GM23338 (cell line): ENCODE data around the gene DUSP6. TPM values are rescaled to one million over a fixed set of nuclear protein-coding genes. Genes with fewer than 3 reads are reported as not detected.

Experiments used
- ATAC-seq: fragments of 200-7000 bp; cut with Tn5 transposase; 3 replicates; pipeline ENCODE4 v1.9.1; 2020
- DNase-seq: peaks from one replicate; pipeline ENCODE4 v3.0.0-alpha.2; 2015; ENCODE audit warnings: low spot score
- H2AFZ ChIP-seq: fragments of 200-600 bp; sonication (generic); 2 replicates; pipeline ENCODE4 v1.8.0; 2016; ENCODE audit warnings: antibody characterized with exemption, mild to moderate bottlenecking, moderate library complexity
- H3F3A ChIP-seq: fragments of 200-600 bp; sonication (generic); replicated peaks from 2 replicates; pipeline ENCODE4 v1.8.0; 2017; ENCODE audit warnings: antibody characterized with exemption, mixed run types, low read depth
- H3K27ac ChIP-seq: fragments of 200-600 bp; sonication (generic); 2 replicates; pipeline ENCODE4 v1.6.1; 2016; ENCODE audit warnings: low read depth
- H3K27me3 ChIP-seq: fragments of 200-600 bp; sonication (generic); 2 replicates; pipeline ENCODE4 v1.8.0; 2016; ENCODE audit warnings: mild to moderate bottlenecking, mixed run types, moderate library complexity; ENCODE audit not compliant: insufficient read depth
- H3K36me3 ChIP-seq: fragments of 200-600 bp; sonication (generic); 2 replicates; pipeline ENCODE4 v1.8.0; 2016; ENCODE audit warnings: mild to moderate bottlenecking; ENCODE audit not compliant: insufficient read depth
- H3K4me1 ChIP-seq: fragments of 200-600 bp; sonication (generic); 2 replicates; pipeline ENCODE4 v1.8.0; 2016; ENCODE audit warnings: mild to moderate bottlenecking, moderate library complexity; ENCODE audit not compliant: insufficient read depth
- H3K4me2 ChIP-seq: fragments of 200-600 bp; sonication (generic); 2 replicates; pipeline ENCODE4 v1.7.1; 2017; ENCODE audit warnings: mixed run types
- H3K4me3 ChIP-seq: fragments of 200-600 bp; sonication (generic); 2 replicates; pipeline ENCODE4 v1.6.1; 2016; ENCODE audit warnings: mixed run types
- H3K79me2 ChIP-seq: fragments of 200-600 bp; sonication (generic); replicated peaks from 2 replicates; pipeline ENCODE4 v1.8.0; 2017; ENCODE audit warnings: mild to moderate bottlenecking; ENCODE audit not compliant: insufficient read depth
- H3K9me2 ChIP-seq: fragments of 200-600 bp; sonication (generic); 2 replicates; pipeline ENCODE4 v1.8.0; 2017; ENCODE audit not compliant: insufficient read depth
- H4K20me1 ChIP-seq: fragments of 200-600 bp; sonication (generic); replicated peaks from 2 replicates; pipeline ENCODE4 v1.8.0; 2017; ENCODE audit warnings: mild to moderate bottlenecking; ENCODE audit not compliant: insufficient read depth
- H3K27ac Mint-ChIP-seq: 2 replicates; pipeline ENCODE4 v1.8.0; 2020; ENCODE audit warnings: inconsistent platforms, mild to moderate bottlenecking, moderate library complexity, mixed read lengths
- H3K27me3 Mint-ChIP-seq: 3 replicates; pipeline ENCODE4 v1.8.0; 2022; ENCODE audit warnings: low read depth, mild to moderate bottlenecking, moderate library complexity, mixed read lengths, inconsistent platforms; ENCODE audit not compliant: insufficient read depth, poor library complexity
- H3K36me3 Mint-ChIP-seq: 3 replicates; pipeline ENCODE4 v1.8.0; 2021; ENCODE audit warnings: low read depth, mild to moderate bottlenecking, inconsistent platforms, moderate library complexity, mixed read lengths
- H3K4me1 Mint-ChIP-seq: 3 replicates; pipeline ENCODE4 v1.8.0; 2020; ENCODE audit warnings: mild to moderate bottlenecking, inconsistent platforms, mixed read lengths
- H3K4me3 Mint-ChIP-seq: 3 replicates; pipeline ENCODE4 v1.8.0; 2021; ENCODE audit warnings: moderate library complexity, mild to moderate bottlenecking, inconsistent platforms, mixed read lengths
- H3K9me3 Mint-ChIP-seq: 3 replicates; pipeline ENCODE4 v1.8.0; 2020; ENCODE audit warnings: moderate library complexity, mild to moderate bottlenecking, inconsistent platforms, mixed read lengths
- CREB1 ChIP-seq: fragments of 250-450 bp; sonication (Bioruptor Pico); IDR thresholded peaks from 2 replicates; pipeline ENCODE4 v1.5.0; 2020; ENCODE audit warnings: low read depth, mild to moderate bottlenecking, moderate library complexity
- CTCF ChIP-seq, 2 experiments: fragments of 200-600 bp in 1 of 2; sonication (generic) in 1 of 2; conservative IDR thresholded peaks; 2 replicates each; pipeline versions ENCODE4 v1.5.1 to v1.6.1; 2016 to 2017; ENCODE audit warnings: antibody characterized with exemption in 2 of 2, low read depth in 2 of 2, mild to moderate bottlenecking in 2 of 2, moderate library complexity in 1 of 2
- ETS1 ChIP-seq: IDR thresholded peaks from 2 replicates; pipeline ENCODE4 v1.6.1; 2016; ENCODE audit warnings: antibody characterized with exemption
- EZH2 ChIP-seq: fragments of 200-600 bp; sonication (generic); IDR thresholded peaks from one replicate; pipeline ENCODE4 v1.8.0; 2017; ENCODE audit warnings: antibody characterized with exemption, mild to moderate bottlenecking, low read depth; ENCODE audit not compliant: unreplicated experiment
- EZH2phosphoT487 ChIP-seq: fragments of 200-600 bp; sonication (generic); IDR thresholded peaks from one replicate; pipeline ENCODE4 v1.8.1; 2018; ENCODE audit warnings: antibody characterized with exemption; ENCODE audit not compliant: unreplicated experiment
- JUNB ChIP-seq: IDR thresholded peaks from one replicate; pipeline ENCODE4 v1.6.1; 2016; ENCODE audit warnings: antibody characterized with exemption; ENCODE audit not compliant: unreplicated experiment
- NANOG ChIP-seq: IDR thresholded peaks from 2 replicates; pipeline ENCODE4 v1.6.1; 2016; ENCODE audit warnings: antibody characterized with exemption, borderline replicate concordance
- POLR2AphosphoS5 ChIP-seq: IDR thresholded peaks from 2 replicates; pipeline ENCODE4 v1.6.1; 2016; ENCODE audit warnings: antibody characterized with exemption, low read depth
- REST ChIP-seq: IDR thresholded peaks from one replicate; pipeline ENCODE4 v1.6.1; 2018; ENCODE audit warnings: antibody characterized with exemption; ENCODE audit not compliant: unreplicated experiment
- STAT1 ChIP-seq: IDR thresholded peaks from one replicate; pipeline ENCODE4 v1.6.1; 2016; ENCODE audit warnings: antibody characterized with exemption; ENCODE audit not compliant: unreplicated experiment
- ZNF114 ChIP-seq: fragments of 250-450 bp; sonication (Bioruptor Pico); IDR thresholded peaks from 2 replicates; pipeline ENCODE4 v1.5.0; 2020; ENCODE audit warnings: mild to moderate bottlenecking, moderate library complexity
- polyA plus RNA-seq: library from polyadenylated mRNA; unstranded; fragments of >200 nt; fragmentation: Nextera tagmentation; extraction: Ambion mirVana; gene quantifications from 2 replicates; pipeline ENCODE4 v1.2.1, GENCODE V29; 2016
- total RNA-seq: library from RNA; depleted of rRNA; stranded (reverse); fragments of >200 nt; shearing (Covaris generic); gene quantifications from 2 replicates; pipeline ENCODE4 v1.2.3, GENCODE V29; 2014

Gene DUSP6
- total and polyA plus RNA-seq, 2 experiments from 2014 or later, result 117 to 191 TPM

GRCh38 chr12:89334548-89335169, 17.6 kb downstream of the DUSP6 start:
- DNase-seq (no peak), ATAC-seq (no peak)
- Histone ChIP-seq H3K4me2 (peak overlapping the region; percentile 34; the same call in 1 of the 2 replicates), H3K36me3 (no peaks in the 10 kb centered on the region), H2AFZ (no peak overlapping the region), H4K20me1 (no peaks in the 10 kb centered on the region), H3K4me3 (no peak overlapping the region), H3K27ac (no peak overlapping the region), H3K9me2 (no peaks in the 10 kb centered on the region), H3K79me2 (no peaks in the 10 kb centered on the region), H3F3A (no peaks in the 10 kb centered on the region), H3K27me3 (no peaks in the 10 kb centered on the region), H3K4me1 (peaks cover 35% of the 10 kb centered on the region)
- TF ChIP-seq REST, result no peak
- TF ChIP-seq EZH2, result no peak
- no peak for TF ChIP-seq NANOG
- Mint-ChIP-seq H3K9me3 (peaks cover 6% of the 10 kb centered on the region; the same call in 2 of the 3 replicates), H3K36me3 (peaks cover 8% of the 10 kb centered on the region; the same call in 2 of the 3 replicates), H3K4me1 (peaks cover 32% of the 10 kb centered on the region), H3K27me3 (peaks cover 4% of the 10 kb centered on the region), H3K27ac (no peak overlapping the region), H3K4me3 (no peak overlapping the region)

- peak; percentile 72 for ATAC-seq
- Histone ChIP-seq H3K36me3 (no peaks in the 10 kb centered on the region), H4K20me1 (no peaks in the 10 kb centered on the region), H3F3A (no peaks in the 10 kb centered on the region), H3K4me2 (peak overlapping the region; percentile 34; the same call in 1 of the 2 replicates), H3K27me3 (no peaks in the 10 kb centered on the region), H3K4me3 (no peak overlapping the region), H2AFZ (no peak overlapping the region), H3K27ac (no peak overlapping the region), H3K9me2 (no peaks in the 10 kb centered on the region), H3K79me2 (no peaks in the 10 kb centered on the region), H3K4me1 (peaks cover 35% of the 10 kb centered on the region)
- Mint-ChIP-seq H3K36me3 (peaks cover 8% of the 10 kb centered on the region; the same call in 2 of the 3 replicates), H3K4me1 (peaks cover 34% of the 10 kb centered on the region), H3K27me3 (peaks cover 2% of the 10 kb centered on the region), H3K9me3 (peaks cover 6% of the 10 kb centered on the region; the same call in 2 of the 3 replicates), H3K27ac (no peak overlapping the region), H3K4me3 (no peak overlapping the region)
- peak; percentile 56 for DNase-seq
- TF ChIP-seq NANOG, result no peak
- TF ChIP-seq EZH2phosphoT487, result no peak
- no peak for TF ChIP-seq JUNB
- TF ChIP-seq EZH2, result no peak
- TF ChIP-seq POLR2AphosphoS5, result no peak
- TF ChIP-seq CTCF (conservative IDR thresholded peaks at IDR 0.05; ENCODE audit: low read depth in 2 of 2), result no peak
- TF ChIP-seq REST, result no peak
- no peak for TF ChIP-seq ZNF114 (CRISPR knock-in tag)
- TF ChIP-seq ETS1, result no peak
- TF ChIP-seq STAT1, result no peak
- TF ChIP-seq CREB1 (CRISPR knock-in tag), result no peak
These were observed 18.6 kb downstream of the DUSP6 start for GRCh38 chr12:89333564-89334252.
